SK-N-SH treated with all-trans-retinoic acid at 6 μM for 48 hours (cell line): ENCODE data around the gene NECTIN4.

Experiments
- ARNTL ChIP-seq: fragments of 450-650 bp; formaldehyde crosslinking; IDR thresholded peaks from 2 replicates; pipeline ENCODE4 v1.5.0; 2020; ENCODE audit warnings: low read depth, mild to moderate bottlenecking, moderate library complexity, borderline replicate concordance
- CREB5 ChIP-seq: fragments of 250-450 bp; sonication (Bioruptor Pico); IDR thresholded peaks from 2 replicates; pipeline ENCODE4 v1.5.1; 2020; ENCODE audit warnings: low read depth, mild to moderate bottlenecking, moderate library complexity
- CSDC2 ChIP-seq: fragments of 250-450 bp; sonication (Bioruptor Pico); IDR thresholded peaks from 2 replicates; pipeline ENCODE4 v1.5.0; 2020; ENCODE audit warnings: mild to moderate bottlenecking, moderate library complexity
- ESRRG ChIP-seq: fragments of 250-450 bp; sonication (Bioruptor Pico); IDR thresholded peaks from 2 replicates; pipeline ENCODE4 v1.6.1; 2021; ENCODE audit warnings: mild to moderate bottlenecking
- ISL1 ChIP-seq: fragments of 250-450 bp; sonication (Bioruptor Pico); IDR thresholded peaks from 2 replicates; pipeline ENCODE4 v2.1.2; 2022; ENCODE audit warnings: mild to moderate bottlenecking, moderate library complexity
- PATZ1 ChIP-seq: fragments of 250-450 bp; sonication (Bioruptor Pico); IDR thresholded peaks from 2 replicates; pipeline ENCODE4 v1.8.0; 2020; ENCODE audit warnings: mild to moderate bottlenecking, moderate library complexity, borderline replicate concordance
- PPARA ChIP-seq: fragments of 250-450 bp; sonication (Bioruptor Pico); IDR thresholded peaks from 2 replicates; pipeline ENCODE4 v1.5.0; 2020; ENCODE audit warnings: mild to moderate bottlenecking, borderline replicate concordance
- RARB ChIP-seq: fragments of 250-450 bp; sonication (Bioruptor Pico); IDR thresholded peaks from 2 replicates; pipeline ENCODE4 v1.8.0; 2021; ENCODE audit warnings: mild to moderate bottlenecking, moderate library complexity
- TCF4 ChIP-seq: fragments of 250-450 bp; sonication (Bioruptor Pico); IDR thresholded peaks from 2 replicates; pipeline ENCODE4 v1.8.0; 2021; ENCODE audit warnings: mild to moderate bottlenecking, moderate library complexity, borderline replicate concordance
- ZFP30 ChIP-seq: fragments of 450-650 bp; formaldehyde crosslinking; IDR thresholded peaks from 2 replicates; pipeline ENCODE4 v1.5.0; 2022; ENCODE audit warnings: mild to moderate bottlenecking, moderate library complexity
- ZNF8 ChIP-seq: fragments of 450-650 bp; formaldehyde crosslinking; IDR thresholded peaks from 2 replicates; pipeline ENCODE4 v1.5.0; 2020; ENCODE audit warnings: mild to moderate bottlenecking, moderate library complexity
- TF ChIP-seq, protein P1 (sequence below): fragments of 250-450 bp; sonication (Bioruptor Pico); IDR thresholded peaks from 2 replicates; pipeline ENCODE4 v1.5.1; 2021; ENCODE audit warnings: mild to moderate bottlenecking, moderate library complexity
- TF ChIP-seq, protein P2 (sequence below): fragments of 250-450 bp; sonication (Bioruptor Pico); IDR thresholded peaks from 2 replicates; pipeline ENCODE4 v1.5.0; 2020; ENCODE audit warnings: mild to moderate bottlenecking, moderate library complexity

DNA sequence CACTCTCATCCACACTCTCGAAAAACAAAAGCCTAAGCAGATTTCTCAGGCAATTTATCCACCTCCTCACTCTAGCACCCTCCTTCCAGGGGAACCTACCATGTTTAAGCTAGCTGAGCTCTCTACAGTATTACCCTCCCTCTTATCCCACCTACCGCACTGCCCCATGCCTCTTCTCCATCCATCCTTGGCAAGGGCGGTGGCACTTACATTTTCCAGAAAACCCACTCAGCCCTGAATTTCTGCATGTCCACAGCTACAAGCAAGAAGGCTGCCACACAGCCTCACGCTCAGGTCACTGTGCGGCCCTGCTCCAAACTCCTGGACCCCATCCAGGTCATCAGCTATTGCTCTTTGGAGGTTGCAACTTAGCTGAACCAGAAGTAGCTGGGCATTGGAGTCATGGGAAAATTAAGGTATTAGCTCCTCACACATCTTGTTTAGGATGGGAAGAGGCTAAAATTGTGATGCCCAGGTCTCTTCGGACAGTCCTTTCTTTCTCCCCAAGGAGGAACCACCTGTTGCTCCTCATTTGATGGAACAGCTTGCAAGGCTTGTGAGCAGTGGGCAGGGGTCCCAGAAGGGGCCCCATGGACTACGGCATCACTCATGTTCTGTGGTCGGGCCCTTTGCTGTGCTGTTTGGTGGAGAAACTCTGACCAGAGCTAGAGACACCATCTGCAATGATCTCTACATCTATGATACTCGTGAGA is 9.9 kb upstream of the NECTIN4 start:
- TF ChIP-seq, protein P1, sequence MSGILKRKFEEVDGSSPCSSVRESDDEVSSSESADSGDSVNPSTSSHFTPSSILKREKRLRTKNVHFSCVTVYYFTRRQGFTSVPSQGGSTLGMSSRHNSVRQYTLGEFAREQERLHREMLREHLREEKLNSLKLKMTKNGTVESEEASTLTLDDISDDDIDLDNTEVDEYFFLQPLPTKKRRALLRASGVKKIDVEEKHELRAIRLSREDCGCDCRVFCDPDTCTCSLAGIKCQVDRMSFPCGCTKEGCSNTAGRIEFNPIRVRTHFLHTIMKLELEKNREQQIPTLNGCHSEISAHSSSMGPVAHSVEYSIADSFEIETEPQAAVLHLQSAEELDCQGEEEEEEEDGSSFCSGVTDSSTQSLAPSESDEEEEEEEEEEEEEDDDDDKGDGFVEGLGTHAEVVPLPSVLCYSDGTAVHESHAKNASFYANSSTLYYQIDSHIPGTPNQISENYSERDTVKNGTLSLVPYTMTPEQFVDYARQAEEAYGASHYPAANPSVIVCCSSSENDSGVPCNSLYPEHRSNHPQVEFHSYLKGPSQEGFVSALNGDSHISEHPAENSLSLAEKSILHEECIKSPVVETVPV (CRISPR knock-in tag): no peak
- TF ChIP-seq RARB (CRISPR knock-in tag) (no peak), ARNTL (CRISPR knock-in tag) (no peak), ZFP30 (CRISPR knock-in tag) (no peak), ISL1 (CRISPR knock-in tag) (no peak), TCF4 (CRISPR knock-in tag) (no peak), ESRRG (CRISPR knock-in tag) (no peak), CSDC2 (no peak), PATZ1 (no peak), CREB5 (no peak), ZNF8 (no peak), PPARA (no peak)
- TF ChIP-seq, protein P2, sequence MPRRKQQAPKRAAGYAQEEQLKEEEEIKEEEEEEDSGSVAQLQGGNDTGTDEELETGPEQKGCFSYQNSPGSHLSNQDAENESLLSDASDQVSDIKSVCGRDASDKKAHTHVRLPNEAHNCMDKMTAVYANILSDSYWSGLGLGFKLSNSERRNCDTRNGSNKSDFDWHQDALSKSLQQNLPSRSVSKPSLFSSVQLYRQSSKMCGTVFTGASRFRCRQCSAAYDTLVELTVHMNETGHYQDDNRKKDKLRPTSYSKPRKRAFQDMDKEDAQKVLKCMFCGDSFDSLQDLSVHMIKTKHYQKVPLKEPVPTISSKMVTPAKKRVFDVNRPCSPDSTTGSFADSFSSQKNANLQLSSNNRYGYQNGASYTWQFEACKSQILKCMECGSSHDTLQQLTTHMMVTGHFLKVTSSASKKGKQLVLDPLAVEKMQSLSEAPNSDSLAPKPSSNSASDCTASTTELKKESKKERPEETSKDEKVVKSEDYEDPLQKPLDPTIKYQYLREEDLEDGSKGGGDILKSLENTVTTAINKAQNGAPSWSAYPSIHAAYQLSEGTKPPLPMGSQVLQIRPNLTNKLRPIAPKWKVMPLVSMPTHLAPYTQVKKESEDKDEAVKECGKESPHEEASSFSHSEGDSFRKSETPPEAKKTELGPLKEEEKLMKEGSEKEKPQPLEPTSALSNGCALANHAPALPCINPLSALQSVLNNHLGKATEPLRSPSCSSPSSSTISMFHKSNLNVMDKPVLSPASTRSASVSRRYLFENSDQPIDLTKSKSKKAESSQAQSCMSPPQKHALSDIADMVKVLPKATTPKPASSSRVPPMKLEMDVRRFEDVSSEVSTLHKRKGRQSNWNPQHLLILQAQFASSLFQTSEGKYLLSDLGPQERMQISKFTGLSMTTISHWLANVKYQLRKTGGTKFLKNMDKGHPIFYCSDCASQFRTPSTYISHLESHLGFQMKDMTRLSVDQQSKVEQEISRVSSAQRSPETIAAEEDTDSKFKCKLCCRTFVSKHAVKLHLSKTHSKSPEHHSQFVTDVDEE (CRISPR knock-in tag): no peak
